ENCODE measurements around the gene FRMD1. TPM values are rescaled to one million over a fixed set of nuclear protein-coding genes. Genes with fewer than 3 reads are reported as not detected.

The FRMD1 gene
- total and polyA plus RNA-seq, 10 of the 15 experiments (the other 5 are each of a cell fraction or from before 2014, with no cell fraction given): not detected

DNA sequence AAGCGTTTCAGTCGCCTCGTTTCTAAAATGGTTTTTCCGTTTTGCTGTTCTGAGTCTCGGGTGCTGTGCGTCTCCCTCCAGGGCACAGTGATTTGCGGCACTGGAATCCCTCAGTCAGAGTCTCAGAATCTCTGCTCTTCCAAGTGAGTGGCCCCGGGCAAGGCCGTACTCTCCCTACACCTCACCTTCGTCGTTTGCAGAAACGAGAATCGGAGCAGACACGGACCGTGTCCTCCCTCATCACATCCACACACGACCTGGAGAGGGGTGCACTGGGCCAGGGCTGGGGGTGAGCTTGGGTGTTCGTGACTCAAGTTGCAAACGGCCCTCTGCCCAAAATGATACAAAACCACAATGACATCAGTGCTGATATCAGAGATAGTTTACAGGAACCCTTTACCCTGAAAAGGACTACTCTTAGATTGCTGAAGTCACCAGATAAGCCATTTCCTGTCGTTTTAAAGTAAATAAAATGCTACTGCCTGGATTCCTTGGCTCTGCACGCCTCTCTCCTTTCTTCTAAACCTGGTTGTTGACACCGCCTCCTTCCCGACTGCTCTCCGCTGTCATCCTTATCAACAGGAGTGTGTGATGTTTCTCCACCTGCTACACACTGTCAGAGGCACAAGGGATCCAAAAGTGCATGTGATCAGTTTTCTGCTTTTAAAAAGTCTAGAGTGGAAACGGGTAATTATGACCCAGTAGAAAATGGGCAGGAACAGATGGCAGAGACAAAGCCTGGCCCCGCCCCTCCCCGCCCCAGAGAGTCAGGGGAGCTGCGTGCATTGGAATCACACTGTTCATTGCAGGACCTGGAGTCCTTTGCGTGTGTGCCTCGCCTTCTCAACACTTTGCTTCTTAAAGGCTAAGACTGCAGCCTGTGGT, 43.1 kb downstream of the FRMD1 start (continued):
- no peak for TF ChIP-seq TCF3 (IDR thresholded peaks at IDR 0.05; ENCODE audit: borderline replicate concordance, insufficient read depth, low read depth, low read length)
- TF ChIP-seq, protein P1, sequence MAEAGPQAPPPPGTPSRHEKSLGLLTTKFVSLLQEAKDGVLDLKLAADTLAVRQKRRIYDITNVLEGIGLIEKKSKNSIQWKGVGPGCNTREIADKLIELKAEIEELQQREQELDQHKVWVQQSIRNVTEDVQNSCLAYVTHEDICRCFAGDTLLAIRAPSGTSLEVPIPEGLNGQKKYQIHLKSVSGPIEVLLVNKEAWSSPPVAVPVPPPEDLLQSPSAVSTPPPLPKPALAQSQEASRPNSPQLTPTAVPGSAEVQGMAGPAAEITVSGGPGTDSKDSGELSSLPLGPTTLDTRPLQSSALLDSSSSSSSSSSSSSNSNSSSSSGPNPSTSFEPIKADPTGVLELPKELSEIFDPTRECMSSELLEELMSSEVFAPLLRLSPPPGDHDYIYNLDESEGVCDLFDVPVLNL (IDR thresholded peaks at IDR 0.05; ENCODE audit: low read depth, low read length): no peak
- TF ChIP-seq, protein P2, sequence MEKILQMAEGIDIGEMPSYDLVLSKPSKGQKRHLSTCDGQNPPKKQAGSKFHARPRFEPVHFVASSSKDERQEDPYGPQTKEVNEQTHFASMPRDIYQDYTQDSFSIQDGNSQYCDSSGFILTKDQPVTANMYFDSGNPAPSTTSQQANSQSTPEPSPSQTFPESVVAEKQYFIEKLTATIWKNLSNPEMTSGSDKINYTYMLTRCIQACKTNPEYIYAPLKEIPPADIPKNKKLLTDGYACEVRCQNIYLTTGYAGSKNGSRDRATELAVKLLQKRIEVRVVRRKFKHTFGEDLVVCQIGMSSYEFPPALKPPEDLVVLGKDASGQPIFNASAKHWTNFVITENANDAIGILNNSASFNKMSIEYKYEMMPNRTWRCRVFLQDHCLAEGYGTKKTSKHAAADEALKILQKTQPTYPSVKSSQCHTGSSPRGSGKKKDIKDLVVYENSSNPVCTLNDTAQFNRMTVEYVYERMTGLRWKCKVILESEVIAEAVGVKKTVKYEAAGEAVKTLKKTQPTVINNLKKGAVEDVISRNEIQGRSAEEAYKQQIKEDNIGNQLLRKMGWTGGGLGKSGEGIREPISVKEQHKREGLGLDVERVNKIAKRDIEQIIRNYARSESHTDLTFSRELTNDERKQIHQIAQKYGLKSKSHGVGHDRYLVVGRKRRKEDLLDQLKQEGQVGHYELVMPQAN (conservative IDR thresholded peaks at IDR 0.05): no peak
- no peak for TF ChIP-seq SP1 (IDR thresholded peaks at IDR 0.05; ENCODE audit: low read depth, low read length)
- no peak for TF ChIP-seq MXI1 (IDR thresholded peaks at IDR 0.05; ENCODE audit: low read depth, low read length)
- TF ChIP-seq, protein P3, sequence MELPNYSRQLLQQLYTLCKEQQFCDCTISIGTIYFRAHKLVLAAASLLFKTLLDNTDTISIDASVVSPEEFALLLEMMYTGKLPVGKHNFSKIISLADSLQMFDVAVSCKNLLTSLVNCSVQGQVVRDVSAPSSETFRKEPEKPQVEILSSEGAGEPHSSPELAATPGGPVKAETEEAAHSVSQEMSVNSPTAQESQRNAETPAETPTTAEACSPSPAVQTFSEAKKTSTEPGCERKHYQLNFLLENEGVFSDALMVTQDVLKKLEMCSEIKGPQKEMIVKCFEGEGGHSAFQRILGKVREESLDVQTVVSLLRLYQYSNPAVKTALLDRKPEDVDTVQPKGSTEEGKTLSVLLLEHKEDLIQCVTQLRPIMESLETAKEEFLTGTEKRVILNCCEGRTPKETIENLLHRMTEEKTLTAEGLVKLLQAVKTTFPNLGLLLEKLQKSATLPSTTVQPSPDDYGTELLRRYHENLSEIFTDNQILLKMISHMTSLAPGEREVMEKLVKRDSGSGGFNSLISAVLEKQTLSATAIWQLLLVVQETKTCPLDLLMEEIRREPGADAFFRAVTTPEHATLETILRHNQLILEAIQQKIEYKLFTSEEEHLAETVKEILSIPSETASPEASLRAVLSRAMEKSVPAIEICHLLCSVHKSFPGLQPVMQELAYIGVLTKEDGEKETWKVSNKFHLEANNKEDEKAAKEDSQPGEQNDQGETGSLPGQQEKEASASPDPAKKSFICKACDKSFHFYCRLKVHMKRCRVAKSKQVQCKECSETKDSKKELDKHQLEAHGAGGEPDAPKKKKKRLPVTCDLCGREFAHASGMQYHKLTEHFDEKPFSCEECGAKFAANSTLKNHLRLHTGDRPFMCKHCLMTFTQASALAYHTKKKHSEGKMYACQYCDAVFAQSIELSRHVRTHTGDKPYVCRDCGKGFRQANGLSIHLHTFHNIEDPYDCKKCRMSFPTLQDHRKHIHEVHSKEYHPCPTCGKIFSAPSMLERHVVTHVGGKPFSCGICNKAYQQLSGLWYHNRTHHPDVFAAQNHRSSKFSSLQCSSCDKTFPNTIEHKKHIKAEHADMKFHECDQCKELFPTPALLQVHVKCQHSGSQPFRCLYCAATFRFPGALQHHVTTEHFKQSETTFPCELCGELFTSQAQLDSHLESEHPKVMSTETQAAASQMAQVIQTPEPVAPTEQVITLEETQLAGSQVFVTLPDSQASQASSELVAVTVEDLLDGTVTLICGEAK (IDR thresholded peaks at IDR 0.05; ENCODE audit: borderline replicate concordance): no peak
- TF ChIP-seq, protein P4, sequence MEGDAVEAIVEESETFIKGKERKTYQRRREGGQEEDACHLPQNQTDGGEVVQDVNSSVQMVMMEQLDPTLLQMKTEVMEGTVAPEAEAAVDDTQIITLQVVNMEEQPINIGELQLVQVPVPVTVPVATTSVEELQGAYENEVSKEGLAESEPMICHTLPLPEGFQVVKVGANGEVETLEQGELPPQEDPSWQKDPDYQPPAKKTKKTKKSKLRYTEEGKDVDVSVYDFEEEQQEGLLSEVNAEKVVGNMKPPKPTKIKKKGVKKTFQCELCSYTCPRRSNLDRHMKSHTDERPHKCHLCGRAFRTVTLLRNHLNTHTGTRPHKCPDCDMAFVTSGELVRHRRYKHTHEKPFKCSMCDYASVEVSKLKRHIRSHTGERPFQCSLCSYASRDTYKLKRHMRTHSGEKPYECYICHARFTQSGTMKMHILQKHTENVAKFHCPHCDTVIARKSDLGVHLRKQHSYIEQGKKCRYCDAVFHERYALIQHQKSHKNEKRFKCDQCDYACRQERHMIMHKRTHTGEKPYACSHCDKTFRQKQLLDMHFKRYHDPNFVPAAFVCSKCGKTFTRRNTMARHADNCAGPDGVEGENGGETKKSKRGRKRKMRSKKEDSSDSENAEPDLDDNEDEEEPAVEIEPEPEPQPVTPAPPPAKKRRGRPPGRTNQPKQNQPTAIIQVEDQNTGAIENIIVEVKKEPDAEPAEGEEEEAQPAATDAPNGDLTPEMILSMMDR (IDR thresholded peaks at IDR 0.05 in 2 of 3, conservative IDR thresholded peaks at IDR 0.05 in 1 of 3; ENCODE audit: control insufficient read depth in 2 of 3, extremely low read depth in 1 of 3, insufficient read depth in 1 of 3, low read depth in 3 of 3, low read length in 3 of 3): no peak
- TF ChIP-seq, protein P5, sequence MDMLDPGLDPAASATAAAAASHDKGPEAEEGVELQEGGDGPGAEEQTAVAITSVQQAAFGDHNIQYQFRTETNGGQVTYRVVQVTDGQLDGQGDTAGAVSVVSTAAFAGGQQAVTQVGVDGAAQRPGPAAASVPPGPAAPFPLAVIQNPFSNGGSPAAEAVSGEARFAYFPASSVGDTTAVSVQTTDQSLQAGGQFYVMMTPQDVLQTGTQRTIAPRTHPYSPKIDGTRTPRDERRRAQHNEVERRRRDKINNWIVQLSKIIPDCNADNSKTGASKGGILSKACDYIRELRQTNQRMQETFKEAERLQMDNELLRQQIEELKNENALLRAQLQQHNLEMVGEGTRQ (IDR thresholded peaks at IDR 0.05; ENCODE audit: borderline replicate concordance, low read depth, low read length): no peak
- TF ChIP-seq MEF2A (IDR thresholded peaks at IDR 0.05; ENCODE audit: insufficient read depth, low read depth, low read length): no peak
- TF ChIP-seq ATF7 (IDR thresholded peaks at IDR 0.05; ENCODE audit: low read depth): no peak
- no peak for TF ChIP-seq BMI1 (IDR thresholded peaks at IDR 0.05; ENCODE audit: borderline replicate concordance)
- no peak for TF ChIP-seq CEBPB (IDR thresholded peaks at IDR 0.05; ENCODE audit: borderline replicate concordance in 1 of 2, low read depth in 2 of 2, low read length in 2 of 2)
